ENCODE measurements around the gene MAD1L1.

DNA sequence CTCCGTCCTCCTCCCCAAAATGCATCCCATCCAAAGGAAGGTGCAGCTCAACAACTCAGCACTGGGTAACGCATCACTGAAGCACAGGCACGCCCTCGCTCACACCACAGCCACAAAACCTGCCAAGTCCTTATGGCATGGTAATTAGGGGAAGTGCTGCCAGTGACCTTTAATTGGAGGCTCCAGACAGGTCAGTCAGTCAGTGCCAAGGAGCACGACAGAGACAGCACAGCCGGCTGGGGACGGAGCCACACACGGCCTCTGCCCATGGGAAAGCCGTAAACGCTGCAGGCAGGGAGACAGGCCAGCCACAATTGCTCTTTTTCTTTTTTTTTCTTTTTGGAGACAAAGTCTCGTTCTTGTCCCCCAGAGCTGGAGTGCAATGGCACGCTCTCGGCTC is 146.5 kb downstream of the MAD1L1 start:
- TF ChIP-seq, protein P1, sequence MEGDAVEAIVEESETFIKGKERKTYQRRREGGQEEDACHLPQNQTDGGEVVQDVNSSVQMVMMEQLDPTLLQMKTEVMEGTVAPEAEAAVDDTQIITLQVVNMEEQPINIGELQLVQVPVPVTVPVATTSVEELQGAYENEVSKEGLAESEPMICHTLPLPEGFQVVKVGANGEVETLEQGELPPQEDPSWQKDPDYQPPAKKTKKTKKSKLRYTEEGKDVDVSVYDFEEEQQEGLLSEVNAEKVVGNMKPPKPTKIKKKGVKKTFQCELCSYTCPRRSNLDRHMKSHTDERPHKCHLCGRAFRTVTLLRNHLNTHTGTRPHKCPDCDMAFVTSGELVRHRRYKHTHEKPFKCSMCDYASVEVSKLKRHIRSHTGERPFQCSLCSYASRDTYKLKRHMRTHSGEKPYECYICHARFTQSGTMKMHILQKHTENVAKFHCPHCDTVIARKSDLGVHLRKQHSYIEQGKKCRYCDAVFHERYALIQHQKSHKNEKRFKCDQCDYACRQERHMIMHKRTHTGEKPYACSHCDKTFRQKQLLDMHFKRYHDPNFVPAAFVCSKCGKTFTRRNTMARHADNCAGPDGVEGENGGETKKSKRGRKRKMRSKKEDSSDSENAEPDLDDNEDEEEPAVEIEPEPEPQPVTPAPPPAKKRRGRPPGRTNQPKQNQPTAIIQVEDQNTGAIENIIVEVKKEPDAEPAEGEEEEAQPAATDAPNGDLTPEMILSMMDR (IDR thresholded peaks at IDR 0.05): no peak
- TF ChIP-seq NFE2L1 (CRISPR knock-in tag; IDR thresholded peaks at IDR 0.05) (no peak), NR1H2 (CRISPR knock-in tag; IDR thresholded peaks at IDR 0.05) (no peak), ESRRA (CRISPR knock-in tag; IDR thresholded peaks at IDR 0.05; ENCODE audit: borderline replicate concordance) (no peak), ATF1 (CRISPR knock-in tag; IDR thresholded peaks at IDR 0.05) (no peak), IRF2 (CRISPR knock-in tag; IDR thresholded peaks at IDR 0.05; ENCODE audit: borderline replicate concordance, low read depth) (no peak), CREB1 (CRISPR knock-in tag; IDR thresholded peaks at IDR 0.05) (no peak), TCF7 (CRISPR knock-in tag; IDR thresholded peaks at IDR 0.05; ENCODE audit: low read depth) (no peak), ETV6 (CRISPR knock-in tag; IDR thresholded peaks at IDR 0.05) (no peak)
- TF ChIP-seq, protein P2, sequence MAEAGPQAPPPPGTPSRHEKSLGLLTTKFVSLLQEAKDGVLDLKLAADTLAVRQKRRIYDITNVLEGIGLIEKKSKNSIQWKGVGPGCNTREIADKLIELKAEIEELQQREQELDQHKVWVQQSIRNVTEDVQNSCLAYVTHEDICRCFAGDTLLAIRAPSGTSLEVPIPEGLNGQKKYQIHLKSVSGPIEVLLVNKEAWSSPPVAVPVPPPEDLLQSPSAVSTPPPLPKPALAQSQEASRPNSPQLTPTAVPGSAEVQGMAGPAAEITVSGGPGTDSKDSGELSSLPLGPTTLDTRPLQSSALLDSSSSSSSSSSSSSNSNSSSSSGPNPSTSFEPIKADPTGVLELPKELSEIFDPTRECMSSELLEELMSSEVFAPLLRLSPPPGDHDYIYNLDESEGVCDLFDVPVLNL (CRISPR knock-in tag; IDR thresholded peaks at IDR 0.05; ENCODE audit: borderline replicate concordance, low read depth): no peak
- TF ChIP-seq, protein P3, sequence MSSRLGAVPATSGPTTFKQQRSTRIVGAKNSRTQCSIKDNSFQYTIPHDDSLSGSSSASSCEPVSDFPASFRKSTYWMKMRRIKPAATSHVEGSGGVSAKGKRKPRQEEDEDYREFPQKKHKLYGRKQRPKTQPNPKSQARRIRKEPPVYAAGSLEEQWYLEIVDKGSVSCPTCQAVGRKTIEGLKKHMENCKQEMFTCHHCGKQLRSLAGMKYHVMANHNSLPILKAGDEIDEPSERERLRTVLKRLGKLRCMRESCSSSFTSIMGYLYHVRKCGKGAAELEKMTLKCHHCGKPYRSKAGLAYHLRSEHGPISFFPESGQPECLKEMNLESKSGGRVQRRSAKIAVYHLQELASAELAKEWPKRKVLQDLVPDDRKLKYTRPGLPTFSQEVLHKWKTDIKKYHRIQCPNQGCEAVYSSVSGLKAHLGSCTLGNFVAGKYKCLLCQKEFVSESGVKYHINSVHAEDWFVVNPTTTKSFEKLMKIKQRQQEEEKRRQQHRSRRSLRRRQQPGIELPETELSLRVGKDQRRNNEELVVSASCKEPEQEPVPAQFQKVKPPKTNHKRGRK (CRISPR knock-in tag; IDR thresholded peaks at IDR 0.05; ENCODE audit: borderline replicate concordance): no peak
- TF ChIP-seq, protein P4, sequence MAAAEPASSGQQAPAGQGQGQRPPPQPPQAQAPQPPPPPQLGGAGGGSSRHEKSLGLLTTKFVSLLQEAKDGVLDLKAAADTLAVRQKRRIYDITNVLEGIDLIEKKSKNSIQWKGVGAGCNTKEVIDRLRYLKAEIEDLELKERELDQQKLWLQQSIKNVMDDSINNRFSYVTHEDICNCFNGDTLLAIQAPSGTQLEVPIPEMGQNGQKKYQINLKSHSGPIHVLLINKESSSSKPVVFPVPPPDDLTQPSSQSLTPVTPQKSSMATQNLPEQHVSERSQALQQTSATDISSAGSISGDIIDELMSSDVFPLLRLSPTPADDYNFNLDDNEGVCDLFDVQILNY (CRISPR knock-in tag; IDR thresholded peaks at IDR 0.05): no peak
